ENCODE measurements around the gene MYLK3.
"Not testable (repeated sequence)": the region's sequence is repeated elsewhere in the genome, so short reads cannot be mapped to it uniquely, and the experiment has no call there.

MYLK3 gene

DNA sequence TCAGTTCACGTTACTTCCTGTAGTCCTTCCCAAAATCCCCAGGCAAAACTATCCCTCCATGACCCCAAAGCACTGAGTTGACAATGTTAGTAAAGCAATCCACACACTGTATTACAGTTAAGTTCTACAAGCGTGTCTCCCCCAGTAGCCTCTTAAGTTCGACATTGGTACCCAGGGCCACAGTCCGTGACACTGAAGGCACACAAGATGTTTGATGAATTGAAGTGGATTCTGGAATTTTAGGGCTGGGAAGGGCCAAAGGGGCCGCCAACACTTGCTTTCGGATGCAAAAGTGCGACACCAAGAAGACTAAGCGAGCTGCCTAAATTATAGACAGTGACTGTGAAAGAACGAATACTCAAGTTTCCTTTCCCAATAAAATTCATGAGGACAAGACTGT lies 60.7 kb downstream of the MYLK3 start:
- peak overlapping the region; percentile 95 for H3K4me3 ChIP-seq (ENCODE audit: low read depth, low read length)
- no peak for DNase-seq (ENCODE audit: low read depth)
- TF ChIP-seq, protein P1, sequence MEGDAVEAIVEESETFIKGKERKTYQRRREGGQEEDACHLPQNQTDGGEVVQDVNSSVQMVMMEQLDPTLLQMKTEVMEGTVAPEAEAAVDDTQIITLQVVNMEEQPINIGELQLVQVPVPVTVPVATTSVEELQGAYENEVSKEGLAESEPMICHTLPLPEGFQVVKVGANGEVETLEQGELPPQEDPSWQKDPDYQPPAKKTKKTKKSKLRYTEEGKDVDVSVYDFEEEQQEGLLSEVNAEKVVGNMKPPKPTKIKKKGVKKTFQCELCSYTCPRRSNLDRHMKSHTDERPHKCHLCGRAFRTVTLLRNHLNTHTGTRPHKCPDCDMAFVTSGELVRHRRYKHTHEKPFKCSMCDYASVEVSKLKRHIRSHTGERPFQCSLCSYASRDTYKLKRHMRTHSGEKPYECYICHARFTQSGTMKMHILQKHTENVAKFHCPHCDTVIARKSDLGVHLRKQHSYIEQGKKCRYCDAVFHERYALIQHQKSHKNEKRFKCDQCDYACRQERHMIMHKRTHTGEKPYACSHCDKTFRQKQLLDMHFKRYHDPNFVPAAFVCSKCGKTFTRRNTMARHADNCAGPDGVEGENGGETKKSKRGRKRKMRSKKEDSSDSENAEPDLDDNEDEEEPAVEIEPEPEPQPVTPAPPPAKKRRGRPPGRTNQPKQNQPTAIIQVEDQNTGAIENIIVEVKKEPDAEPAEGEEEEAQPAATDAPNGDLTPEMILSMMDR (IDR thresholded peaks at IDR 0.05; ENCODE audit: insufficient read depth, low read depth, low read length, missing control alignments) = no peak

DNA sequence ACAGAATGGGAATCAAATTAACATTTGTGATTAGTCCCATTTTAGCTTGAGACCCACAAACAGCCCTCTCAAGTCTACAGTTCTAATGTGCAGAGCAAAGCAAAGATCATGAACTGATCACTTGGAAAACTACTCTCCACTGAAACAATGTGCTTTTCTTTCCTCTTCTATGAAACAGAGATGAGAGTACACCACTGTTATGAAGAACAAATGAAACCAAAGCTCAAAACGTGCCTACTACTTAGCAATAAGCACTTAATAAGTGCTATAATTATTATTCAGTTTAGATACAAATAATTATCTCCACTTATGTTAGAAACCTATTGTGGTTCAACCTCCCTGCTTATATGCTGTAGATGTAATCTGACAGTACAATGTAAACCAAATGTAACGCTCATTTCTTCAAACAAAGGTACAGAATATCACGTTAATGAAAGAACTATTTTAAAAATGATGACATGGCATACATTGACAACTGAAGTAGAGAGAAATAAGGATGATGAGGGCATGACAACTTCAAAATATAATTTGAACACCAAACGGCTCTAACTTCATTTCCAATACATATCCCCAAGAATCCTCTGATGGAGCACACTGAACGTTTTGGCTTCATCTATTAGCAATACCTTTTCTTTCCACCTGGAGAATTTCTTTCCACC lies 61.2 kb downstream of the MYLK3 start:
- peak overlapping the region; percentile 1; the same call in 1 of the 2 replicates for H3K4me3 ChIP-seq (ENCODE audit: low read depth, low read length)
- TF ChIP-seq, protein P1 (IDR thresholded peaks at IDR 0.05; ENCODE audit: insufficient read depth, low read depth, low read length, missing control alignments) = no peak
- no peak for DNase-seq (ENCODE audit: low read depth)

DNA sequence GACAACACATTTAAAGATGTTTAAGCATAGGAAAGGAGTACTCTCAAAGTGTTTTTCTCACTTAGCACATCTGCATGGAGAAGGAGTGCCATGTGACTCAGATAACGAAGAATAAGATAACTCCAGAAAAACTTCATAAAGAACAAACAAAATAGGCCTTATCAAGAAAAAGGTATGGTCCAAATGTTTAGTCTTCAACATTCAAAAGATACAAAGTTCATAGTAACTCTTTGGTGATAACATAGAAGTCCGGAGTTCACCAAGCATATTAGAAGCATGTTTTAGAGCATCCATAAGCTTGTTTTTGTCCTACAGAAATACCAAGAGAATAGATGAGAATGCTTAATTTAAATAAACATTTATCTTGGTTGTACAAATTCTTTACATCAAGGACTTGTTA lies 66.3 kb downstream of the MYLK3 start:
- not testable (repeated sequence) for DNase-seq (ENCODE audit: low read depth); H3K4me3 ChIP-seq (ENCODE audit: low read depth, low read length)

DNA sequence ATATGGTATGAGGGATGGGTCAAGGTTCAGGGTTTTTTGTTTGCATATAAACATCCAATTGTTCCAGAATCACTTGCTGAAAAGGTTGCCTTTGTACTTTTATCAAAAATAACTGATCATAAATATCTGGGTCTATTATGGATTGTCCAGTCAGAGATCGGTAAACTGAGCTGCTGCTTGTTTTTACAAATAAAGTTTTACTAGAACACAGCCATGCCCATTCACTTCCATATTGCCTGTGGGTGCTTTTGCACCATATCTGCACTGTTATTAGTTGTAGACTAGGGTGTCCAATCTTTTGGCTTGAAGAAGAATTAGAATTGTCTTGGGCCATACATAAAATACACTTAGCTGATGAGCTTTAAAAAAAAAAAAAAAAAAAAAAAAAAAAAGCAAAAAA lies 70.2 kb downstream of the MYLK3 start:
- not testable (repeated sequence) for DNase-seq (ENCODE audit: low read depth); H3K4me3 ChIP-seq (ENCODE audit: low read depth, low read length)

DNA sequence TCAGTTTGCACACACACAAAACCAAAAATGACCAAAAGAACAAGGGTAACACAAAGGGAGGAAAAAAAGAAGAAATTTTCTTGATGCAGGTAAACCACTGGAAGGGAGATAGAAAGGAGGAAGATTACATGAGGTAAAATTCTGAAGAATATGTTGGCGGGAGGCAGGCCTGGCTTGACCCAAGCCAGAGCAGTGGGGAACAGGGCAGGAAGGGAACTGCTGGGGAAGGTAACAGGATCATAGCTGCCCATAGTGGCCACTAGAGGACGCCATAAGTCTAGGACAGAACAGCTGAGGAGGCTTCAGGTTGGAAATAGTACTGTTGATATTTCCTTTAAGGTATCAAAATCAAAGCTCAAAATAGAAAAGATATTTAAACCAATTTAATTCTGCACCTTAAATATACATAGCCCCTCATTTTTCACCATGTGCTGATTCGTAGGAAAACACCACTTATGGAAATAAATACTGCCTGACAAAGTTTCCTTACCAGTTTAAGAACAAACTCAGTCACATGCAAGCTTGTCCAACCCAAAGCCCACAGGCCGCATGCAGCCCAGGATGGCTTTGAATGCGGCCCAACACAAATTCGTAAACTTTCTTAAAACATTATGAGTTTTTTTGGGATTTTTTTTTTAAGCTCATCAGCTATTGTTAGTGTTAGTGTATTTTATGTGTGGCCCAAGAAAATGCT lies 74.7 kb downstream of the MYLK3 start:
- TF ChIP-seq, protein P1 (IDR thresholded peaks at IDR 0.05; ENCODE audit: insufficient read depth, low read depth, low read length, missing control alignments) = peak; percentile 99
- no peak overlapping the region for H3K4me3 ChIP-seq (ENCODE audit: low read depth, low read length)
- DNase-seq (ENCODE audit: low read depth) = peak; percentile 77

DNA sequence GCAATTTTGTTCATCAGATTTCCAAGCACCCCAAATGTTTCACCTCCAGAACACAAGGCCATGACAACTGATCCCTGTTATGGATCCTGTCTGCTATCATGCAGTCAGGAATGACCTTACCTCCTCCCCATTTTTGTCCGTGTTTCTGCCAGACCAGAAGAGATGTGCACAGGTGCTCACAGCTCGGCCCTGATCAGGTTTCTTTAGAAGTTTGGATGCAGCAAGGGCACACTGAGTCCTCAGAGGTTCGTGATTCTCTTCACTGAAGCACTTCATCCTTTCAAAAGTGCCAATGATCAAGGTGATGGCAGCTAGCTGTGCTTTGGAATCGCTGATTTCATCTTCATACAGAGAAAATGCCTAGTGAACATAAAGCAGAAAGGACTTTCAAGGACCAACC lies 86.0 kb downstream of the MYLK3 start:
- no peak for DNase-seq (ENCODE audit: low read depth)

DNA sequence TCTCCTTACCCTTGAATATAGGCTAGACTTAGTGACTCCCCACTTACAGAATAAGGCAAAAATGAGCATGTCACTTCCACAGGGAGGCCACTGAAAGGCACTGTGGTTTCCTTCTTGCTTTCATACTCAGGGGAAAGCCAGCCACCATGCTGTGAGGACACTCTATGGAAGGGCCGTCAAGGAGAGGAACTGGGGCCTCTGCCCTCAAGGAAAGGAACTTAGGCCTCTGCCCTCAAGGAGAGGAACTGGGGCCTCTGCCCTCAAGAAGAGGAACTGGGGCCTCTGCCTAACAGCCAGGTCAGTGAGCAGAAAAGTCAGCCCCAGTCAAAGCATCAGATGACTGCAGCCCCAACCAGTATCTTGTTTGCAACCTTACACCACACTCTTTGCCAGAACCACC lies 89.2 kb downstream of the MYLK3 start:
- no peak overlapping the region for H3K4me3 ChIP-seq (ENCODE audit: low read depth, low read length)
- DNase-seq (ENCODE audit: low read depth) = peak; percentile 91
- TF ChIP-seq, protein P1 (IDR thresholded peaks at IDR 0.05; ENCODE audit: insufficient read depth, low read depth, low read length, missing control alignments) = no peak

More for the DNA sequence above, 86.0 kb downstream of the MYLK3 start:
- TF ChIP-seq, protein P1 (IDR thresholded peaks at IDR 0.05; ENCODE audit: insufficient read depth, low read depth, low read length, missing control alignments) = no peak
- H3K4me3 ChIP-seq (ENCODE audit: low read depth, low read length) = no peak overlapping the region
